KMS-11 (cell line): ENCODE results near the gene TERT.

Source experiments
- H2AFZ ChIP-seq: fragments of 200-600 bp; sonication (generic); 2 replicates; pipeline ENCODE4 v1.6.1; 2016; ENCODE audit warnings: antibody characterized with exemption, mixed run types, low read depth
- H3K27ac ChIP-seq: fragments of 200-600 bp; sonication (generic); 2 replicates; pipeline ENCODE4 v1.6.1; 2016; ENCODE audit warnings: mild to moderate bottlenecking, mixed run types
- H3K27me3 ChIP-seq: fragments of 200-600 bp; sonication (generic); 2 replicates; pipeline ENCODE4 v1.6.1; 2017; ENCODE audit warnings: mild to moderate bottlenecking, low read depth, mixed run types, moderate library complexity; ENCODE audit not compliant: insufficient read depth
- H3K36me3 ChIP-seq: fragments of 200-600 bp; sonication (generic); 2 replicates; pipeline ENCODE4 v1.6.1; 2017; ENCODE audit warnings: mild to moderate bottlenecking, mixed run types; ENCODE audit not compliant: insufficient read depth
- H3K4me1 ChIP-seq: fragments of 200-600 bp; sonication (generic); 2 replicates; pipeline ENCODE4 v1.6.1; 2016; ENCODE audit warnings: mild to moderate bottlenecking, low read depth, mixed run types; ENCODE audit not compliant: poor library complexity, severe bottlenecking
- H3K4me2 ChIP-seq: fragments of 200-600 bp; sonication (generic); 2 replicates; pipeline ENCODE4 v1.7.0; 2016; ENCODE audit warnings: mild to moderate bottlenecking, mixed run types
- H3K4me3 ChIP-seq: fragments of 200-600 bp; sonication (generic); IDR thresholded peaks from 2 replicates; pipeline ENCODE4 v1.6.1; 2017; ENCODE audit warnings: low read depth, low read length, mixed read lengths; ENCODE audit not compliant: insufficient read depth
- H3K79me2 ChIP-seq: fragments of 200-600 bp; sonication (generic); 2 replicates; pipeline ENCODE4 v1.6.1; 2016; ENCODE audit warnings: low read depth, mixed run types; ENCODE audit not compliant: insufficient read depth
- H3K9ac ChIP-seq: fragments of 200-600 bp; sonication (generic); 2 replicates; pipeline ENCODE4 v1.6.1; 2016; ENCODE audit warnings: mild to moderate bottlenecking, mixed run types
- H4K20me1 ChIP-seq: fragments of 200-600 bp; sonication (generic); 2 replicates; pipeline ENCODE4 v1.6.1; 2016; ENCODE audit warnings: mild to moderate bottlenecking, mixed run types; ENCODE audit not compliant: insufficient read depth
- TF ChIP-seq, protein P1 (sequence below): fragments of 200-600 bp; sonication (generic); conservative IDR thresholded peaks from 2 replicates; pipeline ENCODE4 v1.6.1; 2017; ENCODE audit warnings: low read depth, mild to moderate bottlenecking, antibody characterized with exemption, low read length, moderate library complexity, mixed read lengths

The TERT gene

DNA sequence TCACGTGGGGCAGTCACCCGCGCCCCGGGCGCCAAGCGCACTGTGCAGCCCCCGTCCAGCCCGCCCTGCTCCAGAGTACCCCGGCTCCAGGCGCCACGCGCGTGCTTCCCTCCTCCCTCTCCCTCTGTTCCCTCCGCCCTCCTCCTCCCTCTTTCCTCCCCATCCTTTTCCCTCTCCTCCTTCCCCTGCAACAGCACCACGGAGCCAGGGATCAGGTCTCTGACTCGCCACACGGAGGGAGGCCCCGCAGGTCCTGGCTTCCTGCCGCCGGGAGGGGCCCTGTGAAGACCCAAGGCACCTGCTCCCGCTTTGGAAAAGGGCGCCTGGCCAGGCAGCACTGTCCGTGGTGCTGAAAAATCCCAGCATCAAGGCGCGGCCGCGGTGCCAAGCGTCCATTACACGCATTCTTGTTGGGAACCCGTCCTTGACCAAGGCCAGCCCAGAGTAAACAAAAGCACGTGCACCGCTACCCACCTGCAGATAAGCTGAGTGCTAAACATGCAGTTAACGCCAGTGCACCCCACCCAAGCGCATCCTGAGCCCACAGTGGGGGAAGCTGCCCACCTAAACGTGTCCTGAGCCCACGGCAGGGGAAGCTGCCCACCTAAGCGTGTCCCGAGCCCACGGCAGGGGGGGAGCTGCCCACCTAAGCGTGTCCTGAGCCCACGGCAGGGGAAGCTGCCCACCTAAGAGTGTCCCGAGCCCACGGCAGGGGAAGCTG lies 48.0 kb downstream of the TERT start:
- H3K79me2 ChIP-seq = no peaks in the 10 kb centered on the region
- H3K27me3 ChIP-seq = peaks cover 9% of the 10 kb centered on the region; the same call in 1 of the 2 replicates
- H3K9ac ChIP-seq = no peak overlapping the region
- H3K4me2 ChIP-seq = no peak overlapping the region
- H3K27ac ChIP-seq = no peak overlapping the region
- H2AFZ ChIP-seq = no peak overlapping the region
- H3K4me3 ChIP-seq = no peak overlapping the region
- H3K36me3 ChIP-seq = no peaks in the 10 kb centered on the region
- H4K20me1 ChIP-seq = no peaks in the 10 kb centered on the region
- peaks cover 4% of the 10 kb centered on the region for H3K4me1 ChIP-seq
- TF ChIP-seq, protein P1, sequence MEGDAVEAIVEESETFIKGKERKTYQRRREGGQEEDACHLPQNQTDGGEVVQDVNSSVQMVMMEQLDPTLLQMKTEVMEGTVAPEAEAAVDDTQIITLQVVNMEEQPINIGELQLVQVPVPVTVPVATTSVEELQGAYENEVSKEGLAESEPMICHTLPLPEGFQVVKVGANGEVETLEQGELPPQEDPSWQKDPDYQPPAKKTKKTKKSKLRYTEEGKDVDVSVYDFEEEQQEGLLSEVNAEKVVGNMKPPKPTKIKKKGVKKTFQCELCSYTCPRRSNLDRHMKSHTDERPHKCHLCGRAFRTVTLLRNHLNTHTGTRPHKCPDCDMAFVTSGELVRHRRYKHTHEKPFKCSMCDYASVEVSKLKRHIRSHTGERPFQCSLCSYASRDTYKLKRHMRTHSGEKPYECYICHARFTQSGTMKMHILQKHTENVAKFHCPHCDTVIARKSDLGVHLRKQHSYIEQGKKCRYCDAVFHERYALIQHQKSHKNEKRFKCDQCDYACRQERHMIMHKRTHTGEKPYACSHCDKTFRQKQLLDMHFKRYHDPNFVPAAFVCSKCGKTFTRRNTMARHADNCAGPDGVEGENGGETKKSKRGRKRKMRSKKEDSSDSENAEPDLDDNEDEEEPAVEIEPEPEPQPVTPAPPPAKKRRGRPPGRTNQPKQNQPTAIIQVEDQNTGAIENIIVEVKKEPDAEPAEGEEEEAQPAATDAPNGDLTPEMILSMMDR = no peak

DNA sequence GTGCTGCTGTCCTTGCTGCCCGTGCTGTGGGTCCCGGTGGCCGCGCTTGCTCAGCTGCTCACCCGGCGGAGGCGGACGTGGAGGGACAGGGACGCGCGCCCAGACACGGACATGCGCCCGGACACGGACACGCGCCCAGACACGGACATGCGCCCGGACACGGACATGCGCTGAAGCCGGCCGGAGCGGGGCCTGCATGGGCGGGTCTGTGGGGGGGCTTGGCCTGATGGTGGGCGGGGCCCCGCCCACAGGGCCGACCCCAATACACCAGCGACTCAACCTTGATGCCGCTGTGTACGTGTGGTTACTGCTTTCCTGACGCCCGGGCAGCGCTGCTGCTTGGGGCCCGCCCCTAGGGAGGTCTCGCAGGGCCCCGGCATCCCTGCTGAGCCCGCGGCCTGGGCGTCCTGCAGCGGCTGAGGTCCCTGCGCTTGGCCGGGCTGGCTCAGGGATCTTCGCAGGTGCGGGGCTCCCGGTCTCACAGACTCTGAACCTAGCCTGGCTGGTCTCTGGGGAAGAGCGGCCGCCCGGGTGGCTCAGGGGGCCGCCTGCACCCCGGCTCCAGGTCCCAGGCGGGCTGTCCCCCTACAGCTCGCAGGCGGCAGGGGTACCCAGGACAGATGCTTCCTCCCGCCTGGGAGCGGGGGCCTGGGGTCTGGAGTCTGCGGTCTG lies 48.8 kb downstream of the TERT start:
- no peaks in the 10 kb centered on the region for H4K20me1 ChIP-seq
- peaks cover 9% of the 10 kb centered on the region; the same call in 1 of the 2 replicates for H3K27me3 ChIP-seq
- H3K4me1 ChIP-seq = peaks cover 4% of the 10 kb centered on the region

DNA sequence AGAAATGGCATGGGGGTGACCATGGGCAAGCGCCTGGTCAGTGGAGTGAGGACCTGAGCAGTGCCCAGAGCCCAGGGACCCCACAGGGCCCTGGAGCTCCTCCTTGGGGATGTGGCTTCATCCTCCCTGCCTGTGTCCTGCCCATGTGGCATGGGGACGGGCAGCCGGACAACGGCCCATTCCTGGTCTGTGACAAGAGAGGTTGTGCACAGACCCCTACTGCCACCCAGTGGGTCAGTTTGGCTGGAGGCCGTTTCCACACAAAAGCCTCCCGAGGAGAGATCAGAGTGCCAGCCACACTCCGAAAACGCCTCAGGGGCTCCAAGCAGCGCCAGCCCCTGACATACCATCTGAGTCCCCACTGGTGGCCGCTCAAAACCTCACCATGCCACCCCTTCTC lies 49.9 kb downstream of the TERT start:
- Histone ChIP-seq H2AFZ (no peak overlapping the region), H3K4me1 (peaks cover 4% of the 10 kb centered on the region)
- TF ChIP-seq, protein P1 = no peak

More for the DNA sequence above, 48.8 kb downstream of the TERT start:
- Histone ChIP-seq H3K4me3 (no peak overlapping the region), H2AFZ (no peak overlapping the region), H3K9ac (no peak overlapping the region), H3K79me2 (no peaks in the 10 kb centered on the region), H3K4me2 (no peak overlapping the region), H3K36me3 (no peaks in the 10 kb centered on the region), H3K27ac (no peak overlapping the region)
- TF ChIP-seq, protein P1 = no peak

DNA sequence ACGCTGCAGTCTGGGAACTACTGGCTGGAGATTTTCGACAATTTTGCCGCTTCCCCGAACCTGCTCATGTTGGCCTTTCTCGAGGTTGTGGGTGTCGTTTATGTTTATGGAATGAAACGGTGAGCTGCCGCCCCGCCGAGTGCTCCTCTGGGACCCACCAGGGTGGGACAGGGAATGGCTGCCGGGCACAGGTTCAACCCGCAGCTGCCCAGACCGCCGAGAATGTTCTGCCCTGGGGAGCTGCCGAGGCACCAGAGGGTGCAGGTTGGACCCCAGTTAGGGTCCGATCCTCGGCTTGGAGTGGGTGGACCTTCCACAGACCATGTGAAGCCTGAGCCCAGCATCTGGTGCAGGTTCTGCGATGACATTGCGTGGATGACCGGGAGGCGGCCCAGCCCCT lies 50.6 kb downstream of the TERT start:
- Histone ChIP-seq H3K4me2 (no peak overlapping the region), H4K20me1 (no peaks in the 10 kb centered on the region), H3K9ac (no peak overlapping the region), H2AFZ (no peak overlapping the region), H3K79me2 (no peaks in the 10 kb centered on the region), H3K27ac (no peak overlapping the region), H3K27me3 (peaks cover 9% of the 10 kb centered on the region; the same call in 1 of the 2 replicates), H3K36me3 (no peaks in the 10 kb centered on the region), H3K4me1 (peaks cover 4% of the 10 kb centered on the region), H3K4me3 (no peak overlapping the region)
- TF ChIP-seq, protein P1 = no peak

More for the DNA sequence above, 49.9 kb downstream of the TERT start:
- no peaks in the 10 kb centered on the region for H4K20me1 ChIP-seq
- H3K4me2 ChIP-seq = no peak overlapping the region
- no peaks in the 10 kb centered on the region for H3K79me2 ChIP-seq
- no peak overlapping the region for H3K27ac ChIP-seq
- H3K9ac ChIP-seq = no peak overlapping the region
- H3K4me3 ChIP-seq = no peak overlapping the region
- H3K27me3 ChIP-seq = peaks cover 9% of the 10 kb centered on the region; the same call in 1 of the 2 replicates
- H3K36me3 ChIP-seq = no peaks in the 10 kb centered on the region
